ENCODE measurements around the gene FSTL4. TPM values are rescaled to one million over a fixed set of nuclear protein-coding genes. Genes with fewer than 3 reads are reported as not detected.

The FSTL4 gene
- total and polyA plus RNA-seq, 2 of the 13 experiments (the other 11 are each of a cell fraction or from before 2014, with no cell fraction given) = 2.1 to 3.0 TPM

- no peak for TF ChIP-seq HBP1 (CRISPR knock-in tag; IDR thresholded peaks at IDR 0.05; ENCODE audit: low read depth)
- TF ChIP-seq ZXDC (CRISPR knock-in tag; IDR thresholded peaks at IDR 0.05) = no peak
- 0 out of 2 replicates have a peak, but pooled peaks have one; percentile 16 for TF ChIP-seq MIXL1 (CRISPR knock-in tag; IDR thresholded peaks at IDR 0.05)
- no peak for TF ChIP-seq ADNP (CRISPR knock-in tag; IDR thresholded peaks at IDR 0.05)
- TF ChIP-seq PBX2 (CRISPR knock-in tag; IDR thresholded peaks at IDR 0.05) = no peak
- no peak for TF ChIP-seq PHF8 (CRISPR knock-in tag; IDR thresholded peaks at IDR 0.05)
- no peak for TF ChIP-seq PRPF4 (IDR thresholded peaks at IDR 0.05; ENCODE audit: low read depth, low read length, poor library complexity, severe bottlenecking)
- no peak for TF ChIP-seq ZSCAN12 (CRISPR knock-in tag; IDR thresholded peaks at IDR 0.05)
- no peak for TF ChIP-seq KLF13 (CRISPR knock-in tag; IDR thresholded peaks at IDR 0.05)
- TF ChIP-seq ZNF558 (CRISPR knock-in tag; IDR thresholded peaks at IDR 0.05; ENCODE audit: borderline replicate concordance) = no peak
- no peak for TF ChIP-seq JUN (CRISPR knock-in tag; IDR thresholded peaks at IDR 0.05)
- no peak for TF ChIP-seq ZNF567 (CRISPR knock-in tag; IDR thresholded peaks at IDR 0.05; ENCODE audit: borderline replicate concordance)
- TF ChIP-seq, protein P1, sequence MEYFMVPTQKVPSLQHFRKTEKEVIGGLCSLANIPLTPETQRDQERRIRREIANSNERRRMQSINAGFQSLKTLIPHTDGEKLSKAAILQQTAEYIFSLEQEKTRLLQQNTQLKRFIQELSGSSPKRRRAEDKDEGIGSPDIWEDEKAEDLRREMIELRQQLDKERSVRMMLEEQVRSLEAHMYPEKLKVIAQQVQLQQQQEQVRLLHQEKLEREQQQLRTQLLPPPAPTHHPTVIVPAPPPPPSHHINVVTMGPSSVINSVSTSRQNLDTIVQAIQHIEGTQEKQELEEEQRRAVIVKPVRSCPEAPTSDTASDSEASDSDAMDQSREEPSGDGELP (IDR thresholded peaks at IDR 0.05; ENCODE audit: borderline replicate concordance, low read depth) = peak; percentile 69; the same call in 1 of the 2 replicates
- no peak for TF ChIP-seq RBM39 (IDR thresholded peaks at IDR 0.05; ENCODE audit: low read depth, low read length, poor library complexity, severe bottlenecking)
- TF ChIP-seq, protein P2, sequence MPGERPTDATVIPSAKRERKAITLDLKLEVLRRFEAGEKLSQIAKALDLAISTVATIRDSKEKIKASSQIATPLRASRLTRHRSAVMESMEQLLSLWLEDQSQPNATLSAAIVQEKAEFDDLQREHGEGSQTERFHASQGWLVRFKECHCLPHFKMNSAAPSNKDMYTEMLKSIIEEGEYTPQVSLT (CRISPR knock-in tag; IDR thresholded peaks at IDR 0.05; ENCODE audit: borderline replicate concordance, low read depth) = no peak
- no peak for TF ChIP-seq ZNF317 (CRISPR knock-in tag; IDR thresholded peaks at IDR 0.05)
- no peak for TF ChIP-seq ZSCAN29 (CRISPR knock-in tag; conservative IDR thresholded peaks at IDR 0.05)
- no peak for TF ChIP-seq ZNF546 (CRISPR knock-in tag; conservative IDR thresholded peaks at IDR 0.05)
- TF ChIP-seq ZNF780A (CRISPR knock-in tag; IDR thresholded peaks at IDR 0.05) = no peak
- no peak for TF ChIP-seq ZKSCAN1 (IDR thresholded peaks at IDR 0.05; ENCODE audit: low read length)
- TF ChIP-seq ZNF253 (CRISPR knock-in tag; IDR thresholded peaks at IDR 0.05; ENCODE audit: borderline replicate concordance) = no peak
- no peak for TF ChIP-seq ZFP41 (CRISPR knock-in tag; IDR thresholded peaks at IDR 0.05; ENCODE audit: borderline replicate concordance)
- no peak for TF ChIP-seq TBX2 (CRISPR knock-in tag; IDR thresholded peaks at IDR 0.05; ENCODE audit: borderline replicate concordance)
- TF ChIP-seq JARID2 (CRISPR knock-in tag; IDR thresholded peaks at IDR 0.05; ENCODE audit: insufficient replicate concordance) = no peak
- 0 out of 2 replicates have a peak, but pooled peaks have one; percentile 74 for TF ChIP-seq ZFP36L2 (CRISPR knock-in tag; IDR thresholded peaks at IDR 0.05)
Measured at GRCh38 chr5:133565993-133566392, 46.3 kb downstream of the FSTL4 start (continued).

All from HepG2 (cell line).